GM19438 (cell line): Measurements from ENCODE around the gene PITPNM3.

ENCODE experiments used
- ATAC-seq: cut with Tn5 transposase; IDR thresholded peaks from one replicate; pipeline ENCODE4 v1.9.1; 2021; ENCODE audit warnings: low read depth; ENCODE audit not compliant: unreplicated experiment

PITPNM3 gene

DNA sequence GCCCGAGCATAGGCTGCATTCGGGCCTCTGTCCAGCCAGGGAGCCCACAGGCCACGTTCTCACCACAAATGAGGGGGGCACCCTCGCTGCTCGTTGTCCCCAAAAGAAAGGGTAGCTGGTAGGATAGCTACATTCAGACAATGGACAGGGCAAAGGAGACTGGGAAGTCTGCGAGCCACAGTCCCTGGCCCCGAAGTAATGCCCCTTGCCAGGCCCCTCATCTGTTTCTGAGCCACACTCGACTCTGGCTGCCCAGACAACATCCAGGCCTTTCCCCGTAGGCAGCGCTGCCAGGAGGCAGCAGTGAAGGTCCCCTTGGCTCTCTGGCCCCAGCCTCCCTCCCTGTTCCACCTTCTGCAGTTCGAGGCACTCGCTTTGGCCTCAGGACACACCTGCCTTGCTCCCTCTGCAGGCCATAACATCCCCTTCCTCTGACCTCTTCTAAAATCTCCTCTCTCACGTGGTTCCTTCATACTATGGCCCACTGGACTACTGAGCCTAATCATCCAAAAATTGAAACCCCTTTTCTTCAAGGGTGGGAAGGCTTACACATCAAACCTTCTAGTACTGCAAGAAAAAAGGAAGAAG, 133.6 kb downstream of the PITPNM3 start:
- ATAC-seq = no peak

GRCh38 chr17:6421700-6422604, 134.4 kb downstream of the PITPNM3 start:
- no peak for ATAC-seq

DNA sequence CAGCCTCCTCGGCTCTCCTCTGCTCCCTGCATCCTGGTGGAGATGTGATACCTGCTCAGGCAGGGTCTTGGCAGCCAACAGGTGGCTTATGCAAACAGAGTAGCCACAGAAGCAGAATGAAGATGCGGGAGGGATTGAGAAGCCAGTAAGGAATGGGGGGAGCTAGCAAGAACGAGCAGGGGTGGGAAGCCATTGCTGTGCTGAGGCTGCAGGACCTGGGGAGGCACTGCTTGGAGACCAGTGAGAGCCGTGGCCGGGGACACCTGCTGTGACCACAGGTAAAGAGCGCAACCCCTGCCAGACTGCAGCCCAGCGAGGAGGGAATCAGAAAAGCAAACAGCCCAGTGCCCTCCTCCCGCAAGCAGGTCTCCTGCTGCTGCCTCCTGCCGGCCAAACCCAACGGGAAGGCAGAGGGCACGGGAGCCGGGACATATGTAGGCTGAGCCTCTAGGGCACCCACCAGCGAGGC, 136.1 kb downstream of the PITPNM3 start:
- no peak for ATAC-seq

- no peak for ATAC-seq
Measured at GRCh38 chr17:6415616-6416015, 140.7 kb downstream of the PITPNM3 start.

GRCh38 chr17:6413065-6413464, 143.3 kb downstream of the PITPNM3 start:
- no peak for ATAC-seq

- no peak for ATAC-seq
Measured at GRCh38 chr17:6408735-6409134, 147.6 kb downstream of the PITPNM3 start.

DNA sequence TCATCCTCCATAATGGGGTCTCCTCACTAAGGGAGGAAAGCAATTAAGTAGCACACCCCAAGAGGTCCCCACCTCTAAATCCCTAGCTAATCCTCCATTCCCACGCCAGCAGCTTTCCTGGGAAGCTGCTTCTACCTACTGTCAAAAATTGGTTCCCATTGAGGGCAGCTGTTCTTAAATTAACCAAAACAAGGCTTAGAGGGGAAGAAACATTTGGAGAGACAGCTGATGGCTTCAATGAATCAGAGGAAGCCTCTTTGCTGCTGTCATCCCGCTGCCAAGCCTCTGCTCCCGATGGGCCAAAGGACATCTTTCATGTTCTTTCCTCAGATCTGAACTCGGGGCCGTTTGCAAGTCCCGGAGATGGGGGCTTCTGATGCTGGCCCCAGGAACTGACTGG, 148.1 kb downstream of the PITPNM3 start:
- no peak for ATAC-seq

- no peak for ATAC-seq
Measured at GRCh38 chr17:6402258-6402657, 154.1 kb downstream of the PITPNM3 start.
